SK-N-SH (cell line): ENCODE measurements around the gene FAT1. TPM values are rescaled to one million over a fixed set of nuclear protein-coding genes. Genes with fewer than 3 reads are reported as not detected.

Source experiments
- CTCF ChIA-PET: fragments of 300-600, 350-600 bp; formaldehyde crosslinking; extraction: SDS; loops from one replicate; lab custom pipeline; 2021; lab: Yijun Ruan, JAX
- POLR2A ChIA-PET: fragments of 350-600 bp; sonication (Branson Sonifier 250); formaldehyde crosslinking; extraction: SDS; loops from one replicate; lab custom pipeline; 2020; ENCODE audit warnings: antibody characterized with exemption, inconsistent platforms; lab: Yijun Ruan, JAX
- DNase-seq: peaks from one replicate; pipeline ENCODE4 v3.0.0; 2012
- H2AFZ ChIP-seq: fragments of 200-600 bp; sonication (generic); 2 replicates; pipeline ENCODE4 v1.8.1; 2016; ENCODE audit warnings: antibody characterized with exemption, mild to moderate bottlenecking, low read depth
- H3F3A ChIP-seq: fragments of 200-600 bp; sonication (generic); replicated peaks from 2 replicates; pipeline ENCODE3; 2016; ENCODE audit warnings: antibody characterized with exemption, mild to moderate bottlenecking; ENCODE audit not compliant: insufficient read depth
- H3K27ac ChIP-seq, 2 experiments: fragments of 200-500 bp in 1 of 2; fragments of 200-600 bp in 1 of 2; sonication (Bioruptor generic) in 1 of 2; sonication (generic), shearing (Covaris generic) in 1 of 2; 2 replicates each; pipeline versions ENCODE4 v1.5.1 to v1.6.1; 2014 to 2016; ENCODE audit warnings: low read depth in 2 of 2, inconsistent platforms in 1 of 2, low read length in 1 of 2, mild to moderate bottlenecking in 1 of 2, mixed read lengths in 1 of 2
- H3K27me3 ChIP-seq: fragments of 200-600 bp; sonication (generic), shearing (Covaris generic); 2 replicates; pipeline ENCODE4 v1.6.1; 2016; ENCODE audit warnings: mixed run types; ENCODE audit not compliant: insufficient read depth
- H3K36me3 ChIP-seq, 2 experiments: fragments of 200-500 bp in 1 of 2; fragments of 200-600 bp in 1 of 2; sonication (Bioruptor generic) in 1 of 2; sonication (generic) in 1 of 2; replicated peaks in 1 of 2; 2 replicates each; pipeline versions ENCODE3 to v1.5.1; 2014 to 2016; ENCODE audit warnings: low read length in 1 of 2, mild to moderate bottlenecking in 1 of 2; ENCODE audit not compliant: insufficient read depth in 2 of 2, control insufficient read depth in 1 of 2
- H3K4me1 ChIP-seq, 2 experiments: fragments of 200-500 bp in 1 of 2; fragments of 200-600 bp in 1 of 2; sonication (Bioruptor generic) in 1 of 2; sonication (generic), shearing (Covaris generic) in 1 of 2; 2 replicates each; pipeline versions ENCODE4 v1.5.1 to v1.6.1; 2014 to 2016; ENCODE audit warnings: low read depth in 1 of 2, low read length in 1 of 2, mixed run types in 1 of 2; ENCODE audit not compliant: insufficient read depth in 2 of 2, control insufficient read depth in 1 of 2
- H3K4me2 ChIP-seq: fragments of 200-600 bp; sonication (generic), shearing (Covaris generic); 2 replicates; pipeline ENCODE4 v1.6.1; 2017; ENCODE audit warnings: mixed run types
- H3K4me3 ChIP-seq, 2 experiments: fragments of 200-500 bp in 1 of 2; fragments of 200-600 bp in 1 of 2; sonication (Bioruptor generic) in 1 of 2; sonication (generic), shearing (Covaris generic) in 1 of 2; 2 replicates each; pipeline versions ENCODE4 v1.5.1 to v1.8.1; 2014 to 2016; ENCODE audit warnings: low read depth in 2 of 2, inconsistent platforms in 1 of 2, low read length in 1 of 2, mild to moderate bottlenecking in 1 of 2, mixed read lengths in 1 of 2, moderate library complexity in 1 of 2
- H3K79me2 ChIP-seq: fragments of 200-600 bp; sonication (generic); 2 replicates; pipeline ENCODE4 v1.8.1; 2017; ENCODE audit warnings: mild to moderate bottlenecking; ENCODE audit not compliant: insufficient read depth
- H3K9ac ChIP-seq: fragments of 200-600 bp; sonication (generic); 2 replicates; pipeline ENCODE4 v1.6.1; 2017; ENCODE audit warnings: mixed run types
- H3K9me2 ChIP-seq: fragments of 200-600 bp; sonication (generic); 2 replicates; pipeline ENCODE4 v1.6.1; 2017; ENCODE audit warnings: mixed run types
- H3K9me3 ChIP-seq: fragments of 200-600 bp; sonication (generic); 2 replicates; pipeline ENCODE4 v1.6.1; 2017; ENCODE audit warnings: mixed run types, mild to moderate bottlenecking, moderate library complexity
- H4K20me1 ChIP-seq: fragments of 200-600 bp; sonication (generic); 2 replicates; pipeline ENCODE4 v1.6.1; 2017; ENCODE audit warnings: mild to moderate bottlenecking, mixed run types; ENCODE audit not compliant: insufficient read depth
- CHD2 ChIP-seq: fragments of 150-350 bp; IDR thresholded peaks from 2 replicates; pipeline ENCODE4 v1.6.1; 2018; ENCODE audit warnings: low read length; ENCODE audit not compliant: partially characterized antibody
- CTCF ChIP-seq: fragments of 200-600 bp; sonication (generic); IDR thresholded peaks from 2 replicates; pipeline ENCODE4 v1.6.1; 2017; ENCODE audit warnings: antibody characterized with exemption, mild to moderate bottlenecking, moderate library complexity
- EP300 ChIP-seq, 2 experiments: IDR thresholded peaks; 2 replicates each; pipeline versions ENCODE4 v1.4.0 to v1.6.1; 2012; ENCODE audit warnings: borderline replicate concordance in 1 of 2, low read depth in 1 of 2, low read length in 1 of 2
- EZH2phosphoT487 ChIP-seq: fragments of 200-600 bp; sonication (generic); IDR thresholded peaks from 2 replicates; pipeline ENCODE4 v1.6.1; 2017; ENCODE audit warnings: low read depth, mixed run types, mild to moderate bottlenecking, antibody characterized with exemption, moderate library complexity, borderline replicate concordance
- FOSL2 ChIP-seq: IDR thresholded peaks from 2 replicates; pipeline ENCODE4 v1.4.0; 2012; ENCODE audit warnings: low read depth, mild to moderate bottlenecking, moderate library complexity, borderline replicate concordance
- FOXJ3 ChIP-seq: sonication (generic); formaldehyde crosslinking; IDR thresholded peaks from 2 replicates; pipeline ENCODE4 v1.5.1; 2020; ENCODE audit warnings: mild to moderate bottlenecking, missing genetic modification reagents
- MXI1 ChIP-seq: IDR thresholded peaks from 2 replicates; pipeline ENCODE4 v1.6.1; 2012; ENCODE audit warnings: mild to moderate bottlenecking, low read depth, low read length, improper control_type of control experiment
- NFIC ChIP-seq: IDR thresholded peaks from 2 replicates; pipeline ENCODE4 v1.4.0; 2012; ENCODE audit warnings: borderline replicate concordance
- NRF1 ChIP-seq: IDR thresholded peaks from 2 replicates; pipeline ENCODE4 v1.6.1; 2012; ENCODE audit warnings: low read depth, mild to moderate bottlenecking, low read length
- RCOR1 ChIP-seq: fragments of 150-350 bp; IDR thresholded peaks from 2 replicates; pipeline ENCODE4 v1.6.1; 2017; ENCODE audit warnings: antibody characterized with exemption, low read length
- RFX5 ChIP-seq: IDR thresholded peaks from 2 replicates; pipeline ENCODE4 v1.6.1; 2012; ENCODE audit warnings: mild to moderate bottlenecking, improper control_type of control experiment, low read length
- RXRA ChIP-seq: IDR thresholded peaks from 2 replicates; pipeline ENCODE4 v1.4.0; 2012; ENCODE audit warnings: low read depth, mild to moderate bottlenecking, borderline replicate concordance
- SIN3A ChIP-seq: IDR thresholded peaks from 2 replicates; pipeline ENCODE4 v1.6.1; 2012; ENCODE audit warnings: low read depth, mild to moderate bottlenecking, low read length, moderate library complexity, borderline replicate concordance
- SMC3 ChIP-seq: IDR thresholded peaks from 2 replicates; pipeline ENCODE4 v1.6.1; 2012; ENCODE audit warnings: low read depth, low read length, improper control_type of control experiment
- TAF1 ChIP-seq: IDR thresholded peaks from 2 replicates; pipeline ENCODE4 v1.6.1; 2012; ENCODE audit warnings: low read depth, mild to moderate bottlenecking, low read length, moderate library complexity, borderline replicate concordance
- TCF12 ChIP-seq: IDR thresholded peaks from 2 replicates; pipeline ENCODE4 v1.4.0; 2012
- USF2 ChIP-seq: fragments of 150-350 bp; IDR thresholded peaks from 2 replicates; pipeline ENCODE4 v1.6.1; 2017; ENCODE audit warnings: antibody characterized with exemption, low read length, low read depth, borderline replicate concordance
- WGBS: methylation state at CpG from one replicate; pipeline ENCODE4 v1.1.6; 2017; ENCODE audit warnings: low lambda C conversion rate; 5-methylcytosine and 5-hydroxymethylcytosine counted together
- polyA plus RNA-seq, 3 experiments: library from polyadenylated mRNA; depleted of rRNA; stranded (reverse); fragments of >200 nt; gene quantifications; 2 replicates each; pipeline ENCODE4 v1.2.3, GENCODE V29; 2012
- TF ChIP-seq, protein P1 (sequence below): IDR thresholded peaks from 2 replicates; pipeline ENCODE4 v1.6.1; 2012; ENCODE audit warnings: mild to moderate bottlenecking, low read depth, low read length, moderate library complexity
- TF ChIP-seq, protein P2 (sequence below): IDR thresholded peaks from 2 replicates; pipeline ENCODE4 v1.4.0; 2012; ENCODE audit warnings: low read depth, borderline replicate concordance
- TF ChIP-seq, protein P3 (sequence below): IDR thresholded peaks from 2 replicates; pipeline ENCODE4 v1.4.0; 2012; ENCODE audit warnings: low read depth

Gene FAT1
- polyA plus RNA-seq, 1 of the 3 experiments (the other 2 are of a cell fraction) = 41.3 TPM

DNA sequence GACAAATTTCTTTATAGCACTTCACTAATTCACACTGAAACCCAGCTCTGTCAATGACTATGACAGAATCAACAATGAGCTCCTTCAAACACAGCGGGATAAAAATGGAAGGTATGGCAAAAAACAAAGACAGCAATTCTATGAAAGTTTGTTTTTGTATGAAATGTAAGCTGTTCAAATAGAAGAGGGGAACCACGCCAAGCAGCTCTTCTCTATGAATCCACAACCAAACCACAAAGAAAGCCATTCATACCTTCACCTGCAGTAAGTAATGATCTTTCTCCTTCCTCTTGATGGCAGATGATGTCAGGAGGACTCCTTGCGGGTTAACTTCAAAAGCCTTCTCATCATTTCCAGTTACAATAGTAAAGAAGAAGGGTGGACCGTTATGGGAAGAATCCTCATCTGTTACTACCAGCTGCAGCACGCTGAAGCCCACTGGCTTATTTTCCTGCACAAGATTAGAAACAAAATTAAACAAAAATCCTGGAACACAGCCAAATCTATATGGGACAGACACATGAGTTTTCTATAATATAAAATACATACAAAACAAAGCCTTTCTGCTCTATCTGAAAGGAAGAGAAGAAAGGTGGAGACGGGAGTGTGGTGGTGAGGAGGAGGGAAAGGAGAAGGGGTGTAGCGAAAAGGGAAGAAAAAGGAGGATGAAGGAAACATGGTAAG, 119.4 kb downstream of the FAT1 start:
- no peak overlapping the region for H3K27ac ChIP-seq
- no peaks in the 10 kb centered on the region; the same call in 1 of the 2 replicates for H3K27me3 ChIP-seq
- 50% methylated on average over 7 of the region's 7 CpGs for WGBS
- no peaks in the 10 kb centered on the region for H3F3A ChIP-seq
- POLR2A ChIA-PET = no interaction called here
- H3K4me3 ChIP-seq = no peak overlapping the region
- CTCF ChIA-PET = interaction anchor here (1.3 kb wide), 1 partner anchor 17 kb away, joined by 3 read pairs; no protein-coding TSS in a partner anchor
- H4K20me1 ChIP-seq = no peaks in the 10 kb centered on the region
- 0 out of 2 replicates have a peak, but pooled peaks cover 4% of the 10 kb centered on the region for H3K79me2 ChIP-seq
- H3K36me3 ChIP-seq = peaks cover 17 to 18% of the 10 kb centered on the region in 2 experiments
- no peaks in the 10 kb centered on the region; a peak in 1 of 4 replicates for H3K4me1 ChIP-seq
- no peak overlapping the region for H3K9ac ChIP-seq
- TF ChIP-seq SIN3A (no peak), RXRA (no peak), RCOR1 (no peak), CHD2 (no peak), EP300 (IDR thresholded peaks at IDR 0.05; ENCODE audit: borderline replicate concordance in 1 of 2, low read depth in 1 of 2, low read length in 1 of 2) (no peak), TCF12 (no peak), NFIC (no peak), FOSL2 (no peak), RFX5 (no peak), NRF1 (no peak), USF2 (no peak), EZH2phosphoT487 (no peak), MXI1 (no peak), CTCF (no peak), SMC3 (no peak), TAF1 (no peak), FOXJ3 (CRISPR knock-in tag) (no peak)
- TF ChIP-seq, protein P1, sequence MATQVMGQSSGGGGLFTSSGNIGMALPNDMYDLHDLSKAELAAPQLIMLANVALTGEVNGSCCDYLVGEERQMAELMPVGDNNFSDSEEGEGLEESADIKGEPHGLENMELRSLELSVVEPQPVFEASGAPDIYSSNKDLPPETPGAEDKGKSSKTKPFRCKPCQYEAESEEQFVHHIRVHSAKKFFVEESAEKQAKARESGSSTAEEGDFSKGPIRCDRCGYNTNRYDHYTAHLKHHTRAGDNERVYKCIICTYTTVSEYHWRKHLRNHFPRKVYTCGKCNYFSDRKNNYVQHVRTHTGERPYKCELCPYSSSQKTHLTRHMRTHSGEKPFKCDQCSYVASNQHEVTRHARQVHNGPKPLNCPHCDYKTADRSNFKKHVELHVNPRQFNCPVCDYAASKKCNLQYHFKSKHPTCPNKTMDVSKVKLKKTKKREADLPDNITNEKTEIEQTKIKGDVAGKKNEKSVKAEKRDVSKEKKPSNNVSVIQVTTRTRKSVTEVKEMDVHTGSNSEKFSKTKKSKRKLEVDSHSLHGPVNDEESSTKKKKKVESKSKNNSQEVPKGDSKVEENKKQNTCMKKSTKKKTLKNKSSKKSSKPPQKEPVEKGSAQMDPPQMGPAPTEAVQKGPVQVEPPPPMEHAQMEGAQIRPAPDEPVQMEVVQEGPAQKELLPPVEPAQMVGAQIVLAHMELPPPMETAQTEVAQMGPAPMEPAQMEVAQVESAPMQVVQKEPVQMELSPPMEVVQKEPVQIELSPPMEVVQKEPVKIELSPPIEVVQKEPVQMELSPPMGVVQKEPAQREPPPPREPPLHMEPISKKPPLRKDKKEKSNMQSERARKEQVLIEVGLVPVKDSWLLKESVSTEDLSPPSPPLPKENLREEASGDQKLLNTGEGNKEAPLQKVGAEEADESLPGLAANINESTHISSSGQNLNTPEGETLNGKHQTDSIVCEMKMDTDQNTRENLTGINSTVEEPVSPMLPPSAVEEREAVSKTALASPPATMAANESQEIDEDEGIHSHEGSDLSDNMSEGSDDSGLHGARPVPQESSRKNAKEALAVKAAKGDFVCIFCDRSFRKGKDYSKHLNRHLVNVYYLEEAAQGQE = no peak
- TF ChIP-seq, protein P2, sequence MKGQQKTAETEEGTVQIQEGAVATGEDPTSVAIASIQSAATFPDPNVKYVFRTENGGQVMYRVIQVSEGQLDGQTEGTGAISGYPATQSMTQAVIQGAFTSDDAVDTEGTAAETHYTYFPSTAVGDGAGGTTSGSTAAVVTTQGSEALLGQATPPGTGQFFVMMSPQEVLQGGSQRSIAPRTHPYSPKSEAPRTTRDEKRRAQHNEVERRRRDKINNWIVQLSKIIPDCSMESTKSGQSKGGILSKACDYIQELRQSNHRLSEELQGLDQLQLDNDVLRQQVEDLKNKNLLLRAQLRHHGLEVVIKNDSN = no peak
- TF ChIP-seq, protein P3, sequence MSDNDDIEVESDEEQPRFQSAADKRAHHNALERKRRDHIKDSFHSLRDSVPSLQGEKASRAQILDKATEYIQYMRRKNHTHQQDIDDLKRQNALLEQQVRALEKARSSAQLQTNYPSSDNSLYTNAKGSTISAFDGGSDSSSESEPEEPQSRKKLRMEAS = no peak
- DNase-seq = no peak
- H3K4me2 ChIP-seq = no peak overlapping the region
- H3K9me3 ChIP-seq = no peaks in the 10 kb centered on the region
- no peaks in the 10 kb centered on the region for H3K9me2 ChIP-seq
- H2AFZ ChIP-seq = no peak overlapping the region
